Measurements from ENCODE around the gene DNAJC24.

Gene DNAJC24

DNA sequence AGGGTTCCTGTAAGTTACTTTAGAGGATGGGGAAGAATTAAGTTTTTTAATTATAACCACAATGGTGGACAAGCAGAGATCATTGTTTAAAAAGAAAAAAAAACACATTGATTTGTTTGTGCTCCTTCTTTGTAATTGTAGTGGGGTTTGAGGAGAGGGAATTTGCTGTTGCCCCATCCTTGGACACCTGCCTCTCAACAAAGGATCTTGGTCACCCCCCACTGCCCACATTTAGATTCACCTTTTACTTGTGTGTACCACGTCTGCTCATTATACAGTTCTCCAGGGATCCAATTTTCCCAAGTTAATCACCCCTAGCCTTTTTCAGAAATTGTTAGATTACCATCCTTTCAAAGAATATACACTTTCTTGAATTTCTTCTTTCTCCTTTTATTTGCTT lies 53.0 kb downstream of the DNAJC24 start:
- H3K4me3 ChIP-seq (ENCODE audit: low read depth, low read length) = no peak overlapping the region
- TF ChIP-seq CTCF (IDR thresholded peaks at IDR 0.05; ENCODE audit: low read depth, low read length) = no peak

GRCh38 chr11:31424652-31425051 lies 55.0 kb downstream of the DNAJC24 start:
- no peak for TF ChIP-seq CTCF (IDR thresholded peaks at IDR 0.05; ENCODE audit: low read depth, low read length)
- H3K4me3 ChIP-seq (ENCODE audit: low read depth, low read length) = no peak overlapping the region

- TF ChIP-seq CTCF (IDR thresholded peaks at IDR 0.05; ENCODE audit: low read depth, low read length) = no peak
Measured at GRCh38 chr11:31433851-31434250, 64.2 kb downstream of the DNAJC24 start.

GRCh38 chr11:31437742-31438435 lies 68.2 kb downstream of the DNAJC24 start:
- no peak for TF ChIP-seq CTCF (IDR thresholded peaks at IDR 0.05; ENCODE audit: low read depth, low read length)
- no peak overlapping the region for H3K4me3 ChIP-seq (ENCODE audit: low read depth, low read length)

More at GRCh38 chr11:31433851-31434250, 64.2 kb downstream of the DNAJC24 start:
- no peak overlapping the region for H3K4me3 ChIP-seq (ENCODE audit: low read depth, low read length)

GRCh38 chr11:31441296-31441695 lies 71.6 kb downstream of the DNAJC24 start:
- TF ChIP-seq CTCF (IDR thresholded peaks at IDR 0.05; ENCODE audit: low read depth, low read length) = no peak

DNA sequence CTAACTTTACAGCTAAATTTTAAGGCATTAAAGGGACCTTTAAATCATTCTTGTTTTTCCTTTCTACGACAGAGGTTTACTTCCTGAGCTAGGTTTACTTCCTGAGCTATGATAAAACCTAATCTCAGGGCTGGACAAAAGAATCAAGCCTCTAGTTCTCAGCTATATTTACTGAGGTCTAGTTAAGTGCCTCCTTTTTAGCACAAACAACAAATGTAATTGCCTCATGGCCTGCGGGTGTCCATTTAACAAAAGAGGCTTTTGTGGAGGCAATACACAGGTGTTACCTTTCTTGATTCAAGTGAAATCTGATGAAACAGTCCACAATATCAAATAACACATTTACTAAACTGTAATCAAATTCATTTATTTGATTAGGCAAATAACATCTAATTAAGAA lies 72.4 kb downstream of the DNAJC24 start:
- no peak for TF ChIP-seq CTCF (IDR thresholded peaks at IDR 0.05; ENCODE audit: low read depth, low read length)
- no peak overlapping the region for H3K4me3 ChIP-seq (ENCODE audit: low read depth, low read length)

More at GRCh38 chr11:31441296-31441695, 71.6 kb downstream of the DNAJC24 start:
- no peak overlapping the region for H3K4me3 ChIP-seq (ENCODE audit: low read depth, low read length)

DNA sequence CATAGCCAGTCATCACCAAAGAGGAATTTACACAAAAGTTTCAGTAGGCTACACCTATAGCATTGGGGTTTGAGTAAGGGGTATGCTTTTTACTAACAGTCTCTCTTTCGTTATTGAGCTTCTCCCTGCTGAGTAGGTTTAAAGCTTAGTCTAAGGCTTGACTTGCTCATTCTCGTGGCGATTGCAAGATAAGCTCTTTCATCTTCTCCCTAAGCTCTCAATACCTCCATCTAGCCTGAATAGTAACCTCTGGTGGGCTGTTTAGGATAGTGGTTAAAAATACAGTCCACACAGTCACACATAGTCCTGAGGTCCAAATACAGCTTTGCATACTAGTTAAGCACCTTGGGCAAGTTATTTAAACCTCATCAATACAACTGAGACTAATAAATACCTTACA lies 74.1 kb downstream of the DNAJC24 start:
- TF ChIP-seq CTCF (IDR thresholded peaks at IDR 0.05; ENCODE audit: low read depth, low read length) = no peak
- no peak overlapping the region for H3K4me3 ChIP-seq (ENCODE audit: low read depth, low read length)

Data from WI38 (cell line).